IMR-90 (cell line): ENCODE data around the gene ZNF732. TPM values are rescaled to one million over a fixed set of nuclear protein-coding genes. Genes with fewer than 3 reads are reported as not detected.
"Not testable (repeated sequence)": the region's sequence is repeated elsewhere in the genome, so short reads cannot be mapped to it uniquely, and the experiment has no call there.

ENCODE experiments used
- ATAC-seq: fragments of 200-7000 bp; cut with Tn5 transposase; 2 replicates; pipeline ENCODE4 v1.9.1; 2020; ENCODE audit warnings: low read depth, mild to moderate bottlenecking, moderate library complexity
- BruUV-seq: library from RNA; stranded (reverse); fragments of 400-500 nt; replicated peaks from 2 replicates; lab custom pipeline; 2021; lab: Mats Ljungman, UMichigan
- CTCF ChIA-PET: fragments of 300-600 bp; formaldehyde crosslinking; extraction: SDS; loops from one replicate; lab custom pipeline; 2021; ENCODE audit warnings: antibody characterized with exemption; lab: Yijun Ruan, JAX
- POLR2A ChIA-PET: fragments of 300-600 bp; sonication (Branson Sonifier 250); formaldehyde crosslinking; loops from one replicate; lab custom pipeline; 2022; ENCODE audit warnings: antibody characterized with exemption; ENCODE audit not compliant: unreplicated experiment; lab: Charles Lee
- DNase-seq: peaks from one replicate; pipeline ENCODE4 v3.0.0; 2013
- H2AFZ ChIP-seq: replicated peaks from 2 replicates; pipeline ENCODE3; 2013; ENCODE audit warnings: low read length, mild to moderate bottlenecking; ENCODE audit not compliant: poor library complexity
- H2AK5ac ChIP-seq: 2 replicates; pipeline ENCODE4 v1.6.1; 2013; ENCODE audit warnings: low read depth, low read length, inconsistent platforms
- H2AK9ac ChIP-seq: replicated peaks from 2 replicates; pipeline ENCODE3; 2013; ENCODE audit warnings: mild to moderate bottlenecking, low read depth, low read length, moderate library complexity; ENCODE audit not compliant: poor library complexity
- H2BK120ac ChIP-seq: 2 replicates; pipeline ENCODE4 v1.6.1; 2013; ENCODE audit warnings: low read depth, low read length, inconsistent platforms
- H2BK15ac ChIP-seq: 3 replicates; pipeline ENCODE4 v1.6.1; 2013; ENCODE audit warnings: low read depth, low read length, inconsistent platforms
- H2BK20ac ChIP-seq: 2 replicates; pipeline ENCODE4 v1.6.1; 2013; ENCODE audit warnings: low read depth, mild to moderate bottlenecking, inconsistent platforms, low read length, moderate library complexity
- H2BK5ac ChIP-seq: 2 replicates; pipeline ENCODE4 v1.6.1; 2013; ENCODE audit warnings: mild to moderate bottlenecking, low read depth, low read length, inconsistent platforms; ENCODE audit not compliant: poor library complexity, severe bottlenecking
- H3K14ac ChIP-seq: replicated peaks from 2 replicates; pipeline ENCODE4 v1.6.1; 2013; ENCODE audit warnings: low read depth, low read length, inconsistent platforms
- H3K18ac ChIP-seq: 2 replicates; pipeline ENCODE4 v1.6.1; 2013; ENCODE audit warnings: low read depth, low read length, control low read depth
- H3K23ac ChIP-seq: 2 replicates; pipeline ENCODE4 v1.6.1; 2013; ENCODE audit warnings: low read depth, low read length, inconsistent platforms
- H3K27ac ChIP-seq: 2 replicates; pipeline ENCODE4 v1.5.1; 2013; ENCODE audit warnings: mild to moderate bottlenecking, control low read depth, low read length; ENCODE audit not compliant: insufficient read depth
- H3K27me3 ChIP-seq: 2 replicates; pipeline ENCODE4 v1.6.1; 2013; ENCODE audit warnings: low read length; ENCODE audit not compliant: control insufficient read depth, insufficient read depth
- H3K36me3 ChIP-seq: 2 replicates; pipeline ENCODE4 v1.6.1; 2013; ENCODE audit warnings: low read length, mixed read lengths; ENCODE audit not compliant: control insufficient read depth, insufficient read depth
- H3K4ac ChIP-seq: 2 replicates; pipeline ENCODE4 v1.6.1; 2013; ENCODE audit warnings: low read depth, low read length, inconsistent platforms
- H3K4me1 ChIP-seq: 2 replicates; pipeline ENCODE4 v1.6.1; 2013; ENCODE audit warnings: low read length, mixed read lengths; ENCODE audit not compliant: control insufficient read depth, insufficient read depth
- H3K4me2 ChIP-seq: 2 replicates; pipeline ENCODE4 v1.6.1; 2013; ENCODE audit warnings: low read depth, mild to moderate bottlenecking, control low read depth, low read length, moderate library complexity
- H3K4me3 ChIP-seq: 2 replicates; pipeline ENCODE4 v1.5.1; 2013; ENCODE audit warnings: low read depth, mild to moderate bottlenecking, control low read depth, low read length, moderate library complexity; ENCODE audit not compliant: insufficient read depth
- H3K56ac ChIP-seq: 2 replicates; pipeline ENCODE4 v1.6.1; 2013; ENCODE audit warnings: low read length, inconsistent platforms; ENCODE audit not compliant: insufficient read depth; ENCODE audit errors: extremely low read depth
- H3K79me1 ChIP-seq, 2 experiments: 2 replicates each; pipeline ENCODE4 v1.6.1; 2013; ENCODE audit warnings: low read length in 2 of 2, inconsistent platforms in 1 of 2, low read depth in 1 of 2
- H3K9ac ChIP-seq: 2 replicates; pipeline ENCODE4 v1.6.1; 2013; ENCODE audit warnings: low read depth, low read length, control low read depth
- H3K9me1 ChIP-seq: 2 replicates; pipeline ENCODE4 v1.6.1; 2013; ENCODE audit warnings: low read length, inconsistent platforms; ENCODE audit not compliant: insufficient read depth
- H3K9me3 ChIP-seq: 2 replicates; pipeline ENCODE4 v1.6.1; 2013; ENCODE audit warnings: low read length; ENCODE audit not compliant: control insufficient read depth, insufficient read depth
- H4K20me1 ChIP-seq: 2 replicates; pipeline ENCODE4 v1.6.1; 2013; ENCODE audit warnings: low read length, inconsistent platforms; ENCODE audit not compliant: insufficient read depth
- H4K5ac ChIP-seq: 2 replicates; pipeline ENCODE4 v1.6.1; 2013; ENCODE audit warnings: mild to moderate bottlenecking, low read depth, low read length, control low read depth
- H4K8ac ChIP-seq, 2 experiments: 2 replicates each; pipeline ENCODE4 v1.6.1; 2013; ENCODE audit warnings: low read depth in 2 of 2, low read length in 2 of 2, control low read depth in 1 of 2, inconsistent platforms in 1 of 2
- H4K91ac ChIP-seq: 2 replicates; pipeline ENCODE4 v1.6.1; 2013; ENCODE audit warnings: low read depth, low read length, inconsistent platforms; ENCODE audit not compliant: insufficient read depth
- WGBS, 2 experiments: methylation state at CpG; one replicate each; pipeline versions ENCODE4 v1.1.5 to v1.1.7; 2013; ENCODE audit warnings: missing lambda C conversion rate in 2 of 2; ENCODE audit not compliant: insufficient read length in 1 of 2; ENCODE audit errors: extremely low coverage in 2 of 2; 5-methylcytosine and 5-hydroxymethylcytosine counted together
- dilution Hi-C: fragments of 300-500 bp; cut with HindIII; formaldehyde crosslinking; loops from one replicate; pipeline ENCODE4 v1.14.3; 2018; ENCODE audit warnings: low sequenced_read_pairs; ENCODE audit not compliant: unreplicated experiment
- in situ Hi-C: fragments of 300-500 bp; cut with MboI; formaldehyde crosslinking; loops from 3 replicates; pipeline ENCODE4 v1.14.3; 2019; ENCODE audit warnings: low sequenced_read_pairs, inconsistent platforms, mixed read lengths
- intact Hi-C: fragments of 100-400 bp; cut with micrococcal nuclease; formaldehyde crosslinking; loops from 2 replicates; pipeline ENCODE4 v1.10.0; 2022
- polyA plus RNA-seq, 3 experiments: library from polyadenylated mRNA; depleted of rRNA; stranded (reverse); fragments of >200 nt; gene quantifications; 2 replicates each; pipeline ENCODE4 v1.2.3, GENCODE V29; 2012; ENCODE audit warnings: low replicate concordance in 1 of 3
- total RNA-seq: library from RNA; depleted of rRNA; stranded (reverse); fragments of >200 nt; gene quantifications from 2 replicates; pipeline ENCODE4 v1.2.3, GENCODE V29; 2012

The ZNF732 gene
- total and polyA plus RNA-seq, 2 of the 4 experiments (the other 2 are of a cell fraction): under 0.01 TPM; not detected in 1

DNA sequence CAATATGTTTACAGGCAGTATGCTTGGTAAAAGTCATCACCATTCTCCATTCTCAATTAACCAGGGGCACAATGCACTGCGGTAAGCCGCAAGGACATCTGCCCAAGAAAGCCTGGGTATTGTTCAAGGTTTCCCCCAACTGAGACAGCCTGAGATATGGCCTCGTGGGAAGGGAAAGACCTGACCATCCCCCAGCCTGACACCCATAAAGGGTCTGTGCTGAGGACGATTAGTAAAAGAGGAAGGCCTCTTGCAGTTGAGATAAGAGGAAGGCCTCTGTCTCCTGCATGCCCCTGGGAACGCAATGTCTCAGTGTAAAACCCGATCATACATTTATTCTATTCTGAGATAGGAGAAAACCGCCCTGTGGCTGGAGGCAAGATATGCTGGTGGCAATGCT lies 63.9 kb downstream of the ZNF732 start:
- H3K9ac ChIP-seq, H2BK15ac ChIP-seq, in situ Hi-C loops, BruUV-seq, H4K5ac ChIP-seq, intact Hi-C loops, H2BK5ac ChIP-seq, H3K14ac ChIP-seq, H3K4me2 ChIP-seq, H3K27ac ChIP-seq, POLR2A ChIA-PET, H4K8ac ChIP-seq, ATAC-seq, CTCF ChIA-PET, H3K4me3 ChIP-seq, H2AK9ac ChIP-seq, H3K27me3 ChIP-seq, DNase-seq, H4K91ac ChIP-seq, H2AFZ ChIP-seq, H3K9me1 ChIP-seq, H3K4me1 ChIP-seq, H4K20me1 ChIP-seq, H3K36me3 ChIP-seq, H3K18ac ChIP-seq, H2BK20ac ChIP-seq, H3K4ac ChIP-seq, H2BK120ac ChIP-seq, H3K56ac ChIP-seq, H3K23ac ChIP-seq, dilution Hi-C loops, H2AK5ac ChIP-seq, H3K79me1 ChIP-seq: not testable (repeated sequence)
- H3K9me3 ChIP-seq: peaks cover 11% of the 10 kb centered on the region
- WGBS, 2 experiments: no CpG with 5 or more reads among the region's 7 CpGs
